Measurements from ENCODE around the gene ZNF512. TPM values are rescaled to one million over a fixed set of nuclear protein-coding genes. Genes with fewer than 3 reads are reported as not detected.
"Not testable (repeated sequence)": the region's sequence is repeated elsewhere in the genome, so short reads cannot be mapped to it uniquely, and the experiment has no call there.

Gene ZNF512
- total RNA-seq, 2 experiments from 2014 or later = 27.4 to 30.0 TPM

DNA sequence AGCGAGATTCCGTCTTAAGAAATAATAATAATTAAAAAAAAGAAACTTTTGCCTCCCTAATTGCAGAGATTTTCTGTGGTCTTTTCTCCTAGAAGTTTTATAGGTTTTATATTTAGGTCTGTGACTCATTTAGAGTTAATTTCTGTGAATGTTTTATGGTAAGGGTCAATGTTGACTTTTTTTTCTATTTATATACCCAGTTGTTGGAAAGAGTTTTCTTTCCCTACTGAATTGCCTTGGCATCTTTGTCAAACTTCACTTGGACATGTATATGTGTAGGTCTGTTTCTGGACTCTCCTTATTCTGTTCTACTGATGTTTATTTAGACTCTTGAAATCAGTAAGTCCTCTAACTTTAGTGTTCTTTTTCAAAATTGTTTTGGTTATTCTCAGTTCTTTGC is 5.5 kb downstream of the ZNF512 start:
- ChIA-PET POLR2A (no interaction called here), CTCF (no interaction called here)
- peaks cover 65% of the 10 kb centered on the region for H3K4me1 Mint-ChIP-seq (ENCODE audit: low read depth)
- DNase-seq = no peak
- peaks cover 37% of the 10 kb centered on the region for H3K36me3 Mint-ChIP-seq
- intact Hi-C loops (cut with micrococcal nuclease) = loop anchor here (10.0 kb wide), 1 partner anchor 76 kb away; the partner anchor contains the start of genes SLC4A1AP and SUPT7L
- no peaks in the 10 kb centered on the region for H3K27me3 Mint-ChIP-seq
- H3K9me3 Mint-ChIP-seq = peaks cover 23% of the 10 kb centered on the region
- H3K27ac Mint-ChIP-seq = peak overlapping the region; percentile 33
- H3K4me3 Mint-ChIP-seq = no peak overlapping the region

DNA sequence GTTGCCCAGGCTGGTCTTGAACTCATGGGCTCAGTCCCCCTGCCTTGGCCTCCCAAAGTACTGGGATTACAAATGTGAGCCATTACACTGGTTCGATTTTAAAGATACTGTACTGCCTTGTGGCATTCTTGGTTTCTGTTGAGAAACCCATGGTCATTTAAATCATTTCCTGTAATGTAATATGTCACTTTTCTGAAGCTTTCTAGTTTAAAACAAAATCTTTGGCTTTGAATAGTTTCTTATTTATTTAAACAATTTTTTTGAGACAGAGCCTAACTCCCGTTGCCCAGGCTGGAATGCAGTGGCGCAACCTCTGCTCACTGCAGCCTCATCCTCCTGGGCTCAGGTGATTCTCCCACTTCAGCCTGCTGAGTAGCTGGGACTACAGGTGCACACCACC is 8.9 kb downstream of the ZNF512 start:
- H3K36me3 Mint-ChIP-seq = peaks cover 56% of the 10 kb centered on the region
- H3K27me3 Mint-ChIP-seq = no peaks in the 10 kb centered on the region
- ChIA-PET CTCF (interaction anchor here (1.4 kb wide), 1 partner anchor 92 kb away, joined by 3 read pairs; no protein-coding TSS in a partner anchor), POLR2A (no interaction called here)
- intact Hi-C loops (cut with micrococcal nuclease) = no loop called here
- no peak overlapping the region for H3K4me3 Mint-ChIP-seq
- peak; percentile 29 for DNase-seq
- no peak overlapping the region for H3K27ac Mint-ChIP-seq
- H3K9me3 Mint-ChIP-seq = peaks cover 43% of the 10 kb centered on the region
- H3K4me1 Mint-ChIP-seq (ENCODE audit: low read depth) = peaks cover 49% of the 10 kb centered on the region

DNA sequence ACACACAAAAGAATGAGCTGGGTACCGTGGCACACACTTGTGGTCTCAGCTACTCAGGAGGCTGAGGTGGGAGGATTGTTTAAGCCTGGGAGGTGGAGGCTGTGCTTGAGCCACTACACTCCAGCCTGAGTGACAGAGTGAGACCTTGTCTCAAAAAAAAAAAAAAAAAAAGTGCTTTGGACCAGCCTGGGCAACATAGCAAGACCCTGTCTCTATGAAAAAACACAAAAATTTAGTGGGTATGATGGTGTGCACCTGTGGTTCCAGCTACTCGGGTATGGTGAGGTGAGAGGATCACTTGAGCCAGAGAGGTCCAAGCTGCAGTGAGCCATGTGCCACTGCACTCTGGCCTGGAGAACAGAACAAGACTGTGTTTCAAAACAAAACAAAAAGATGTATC is 10.4 kb downstream of the ZNF512 start:
- H3K4me3 Mint-ChIP-seq = no peak overlapping the region
- H3K36me3 Mint-ChIP-seq = peaks cover 52% of the 10 kb centered on the region
- DNase-seq = no peak
- H3K9me3 Mint-ChIP-seq = peaks cover 43% of the 10 kb centered on the region
- intact Hi-C loops (cut with micrococcal nuclease) = no loop called here
- H3K27me3 Mint-ChIP-seq = no peaks in the 10 kb centered on the region
- no peak overlapping the region for H3K27ac Mint-ChIP-seq
- H3K4me1 Mint-ChIP-seq (ENCODE audit: low read depth) = peaks cover 46% of the 10 kb centered on the region
- ChIA-PET CTCF (interaction anchor here (0.7 kb wide), 1 partner anchor 10 kb away, joined by 4 read pairs; no protein-coding TSS in a partner anchor), POLR2A (interaction anchor here (0.6 kb wide), 1 partner anchor 763 kb away, joined by 3 read pairs; no protein-coding TSS in a partner anchor)

DNA sequence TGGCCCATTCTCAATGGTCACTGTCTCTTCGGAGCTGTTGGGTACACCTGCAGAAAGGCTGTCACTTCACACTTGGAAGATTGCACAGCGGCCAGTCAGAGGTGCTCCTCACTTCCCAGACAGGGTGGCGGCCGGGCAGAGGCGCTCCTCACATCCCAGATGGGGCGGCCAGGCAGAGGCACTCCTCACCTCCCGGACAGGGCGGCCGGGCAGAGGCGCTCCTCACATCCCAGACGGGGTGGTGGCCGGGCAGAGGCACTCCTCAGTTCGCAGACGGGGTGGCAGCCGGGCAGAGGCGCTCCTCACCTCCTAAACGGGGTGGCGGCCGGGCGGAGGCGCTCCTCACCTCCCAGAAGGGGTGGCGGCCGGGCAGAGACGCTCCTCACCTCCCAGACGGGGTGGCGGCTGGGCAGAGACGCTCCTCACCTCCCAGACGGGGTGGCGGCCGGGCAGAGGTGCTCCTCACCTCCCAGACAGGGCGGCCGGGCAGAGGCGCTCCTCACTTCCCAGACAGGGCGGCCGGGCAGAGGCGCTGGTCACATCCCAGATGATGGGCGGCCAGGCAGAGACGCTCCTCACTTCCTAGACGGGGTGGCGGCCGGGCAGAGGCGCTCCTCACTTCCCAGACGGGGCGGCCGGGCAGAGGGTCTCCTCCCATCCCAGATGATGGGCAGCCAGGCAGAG is 11.3 kb downstream of the ZNF512 start:
- H3K27ac Mint-ChIP-seq; DNase-seq; POLR2A ChIA-PET; intact Hi-C loops (cut with micrococcal nuclease); CTCF ChIA-PET; H3K4me3 Mint-ChIP-seq; H3K27me3 Mint-ChIP-seq: not testable (repeated sequence)
- H3K9me3 Mint-ChIP-seq = peaks cover 43% of the 10 kb centered on the region
- peaks cover 50% of the 10 kb centered on the region for H3K4me1 Mint-ChIP-seq (ENCODE audit: low read depth)
- peaks cover 54% of the 10 kb centered on the region for H3K36me3 Mint-ChIP-seq

DNA sequence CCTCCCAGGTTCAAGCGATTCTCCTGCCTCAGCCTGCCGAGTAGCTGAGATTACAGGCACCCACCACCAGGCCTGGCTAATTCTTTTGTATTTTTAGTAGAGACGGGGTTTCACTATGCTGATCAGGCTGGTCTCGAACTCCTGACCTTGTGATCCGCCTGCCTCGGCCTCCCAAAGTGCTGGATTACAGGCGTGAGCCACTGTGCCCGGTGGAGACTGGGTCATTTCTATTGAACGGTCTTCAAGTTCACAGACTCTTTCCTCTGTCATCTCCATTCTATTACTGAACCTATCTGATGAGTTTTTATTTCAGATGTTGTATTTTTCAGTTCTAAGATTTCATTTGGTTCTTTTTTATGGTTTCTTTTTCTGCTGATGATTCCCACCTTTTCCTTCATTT is 12.6 kb downstream of the ZNF512 start:
- peaks cover 59% of the 10 kb centered on the region for H3K36me3 Mint-ChIP-seq
- POLR2A ChIA-PET; CTCF ChIA-PET; H3K27me3 Mint-ChIP-seq; DNase-seq; intact Hi-C loops (cut with micrococcal nuclease); H3K4me3 Mint-ChIP-seq; H3K27ac Mint-ChIP-seq: not testable (repeated sequence)
- H3K9me3 Mint-ChIP-seq = peaks cover 33% of the 10 kb centered on the region
- peaks cover 54% of the 10 kb centered on the region for H3K4me1 Mint-ChIP-seq (ENCODE audit: low read depth)

DNA sequence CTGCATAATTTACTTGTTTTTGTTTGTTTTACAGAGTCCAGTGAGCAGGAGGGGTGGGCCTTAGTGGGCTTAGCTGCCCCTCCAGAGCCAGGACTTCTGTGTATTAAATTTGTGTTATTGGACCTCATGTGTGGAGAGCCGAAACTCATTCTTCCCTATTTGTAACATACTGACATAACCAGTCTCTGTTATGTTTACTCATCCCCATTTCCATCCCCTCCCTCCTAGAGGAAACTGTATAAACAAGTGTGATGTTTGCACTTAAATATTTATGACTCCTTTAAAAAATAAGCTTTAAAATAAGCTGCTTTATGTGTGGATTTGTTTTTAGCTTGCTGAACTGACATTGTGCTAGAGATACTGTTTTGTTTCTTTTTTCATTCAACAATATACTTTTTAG is 13.8 kb downstream of the ZNF512 start:
- no peak overlapping the region for H3K27ac Mint-ChIP-seq

DNA sequence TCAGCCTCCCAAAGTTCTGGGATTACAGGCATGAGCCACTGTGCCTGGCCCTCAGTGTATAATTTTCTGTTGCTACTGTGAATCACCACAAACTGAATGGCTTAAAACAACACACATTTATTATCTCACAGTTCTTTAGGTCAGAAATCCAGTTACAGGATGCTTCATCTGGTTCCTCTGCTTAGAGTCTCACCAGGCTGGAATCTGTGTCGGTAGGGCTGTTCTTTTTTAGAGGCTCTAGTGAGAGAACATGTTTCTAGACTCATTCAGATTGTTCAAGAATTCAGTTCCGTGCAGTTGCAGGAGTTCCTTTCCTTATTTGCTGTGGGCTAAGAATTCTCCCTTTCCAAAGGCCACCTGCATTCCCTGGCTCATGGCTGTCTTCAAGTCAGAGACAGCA is 23.8 kb downstream of the ZNF512 start:
- intact Hi-C loops (cut with micrococcal nuclease) = no loop called here
- Mint-ChIP-seq H3K4me1 (ENCODE audit: low read depth) (peaks cover 4% of the 10 kb centered on the region), H3K9me3 (no peaks in the 10 kb centered on the region), H3K4me3 (no peak overlapping the region), H3K27me3 (no peaks in the 10 kb centered on the region), H3K27ac (no peak overlapping the region), H3K36me3 (peaks cover 39% of the 10 kb centered on the region)
- DNase-seq = no peak
- CTCF ChIA-PET = no interaction called here
- POLR2A ChIA-PET = no interaction called here

More for the DNA sequence above, 13.8 kb downstream of the ZNF512 start:
- no peak for DNase-seq
- Mint-ChIP-seq H3K36me3 (peaks cover 56% of the 10 kb centered on the region), H3K9me3 (peaks cover 27% of the 10 kb centered on the region), H3K4me1 (ENCODE audit: low read depth) (peaks cover 47% of the 10 kb centered on the region), H3K4me3 (no peak overlapping the region), H3K27me3 (no peaks in the 10 kb centered on the region)
- ChIA-PET POLR2A (no interaction called here), CTCF (interaction anchor here (1.0 kb wide), 1 partner anchor 135 kb away, joined by 3 read pairs; no protein-coding TSS in a partner anchor)
- intact Hi-C loops (cut with micrococcal nuclease) = no loop called here

DNA sequence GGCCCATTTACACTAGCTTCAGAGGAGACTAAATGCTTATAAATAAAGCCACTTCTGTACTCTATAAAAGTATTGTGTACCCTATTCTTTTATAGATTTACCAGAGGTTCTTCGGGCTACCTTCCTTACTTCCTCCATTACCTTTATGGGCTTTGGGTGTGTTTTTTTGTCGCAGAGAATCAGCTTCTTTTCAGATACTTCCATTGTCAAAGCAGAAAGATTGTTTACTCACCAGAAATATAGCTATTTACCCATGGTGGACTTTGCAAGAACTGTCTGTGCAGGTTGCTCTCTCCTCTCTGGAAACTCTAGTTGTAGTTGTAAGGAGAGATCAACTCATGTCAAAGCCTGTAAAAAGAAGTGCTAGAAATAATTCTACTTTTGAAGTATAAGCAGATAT is 31.1 kb downstream of the ZNF512 start:
- CTCF ChIA-PET = no interaction called here
- intact Hi-C loops (cut with micrococcal nuclease) = no loop called here

DNA sequence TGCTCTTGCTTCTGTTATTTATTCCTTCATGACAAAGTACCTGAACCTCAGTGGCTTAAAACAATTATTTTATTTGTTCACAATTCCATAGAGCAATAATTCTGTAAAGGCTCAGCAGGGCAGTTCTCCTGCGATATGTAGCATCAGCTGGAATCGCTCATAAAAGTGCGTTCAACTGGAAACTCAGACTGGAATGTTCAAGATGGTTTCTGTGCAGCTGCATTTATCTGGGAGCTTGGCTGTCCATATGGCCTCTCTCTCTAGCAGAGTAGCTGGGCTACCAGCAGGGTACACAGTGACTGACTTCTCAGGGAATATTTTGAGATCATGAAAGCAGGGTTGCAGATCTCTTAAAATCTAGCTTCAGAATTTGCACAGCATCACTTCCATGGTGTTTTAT is 32.5 kb downstream of the ZNF512 start:
- no peaks in the 10 kb centered on the region for H3K9me3 Mint-ChIP-seq
- no peak overlapping the region for H3K27ac Mint-ChIP-seq
- intact Hi-C loops (cut with micrococcal nuclease) = no loop called here
- no peaks in the 10 kb centered on the region for H3K4me1 Mint-ChIP-seq (ENCODE audit: low read depth)
- ChIA-PET POLR2A (no interaction called here), CTCF (no interaction called here)
- peaks cover 36% of the 10 kb centered on the region for H3K36me3 Mint-ChIP-seq
- H3K27me3 Mint-ChIP-seq = no peaks in the 10 kb centered on the region
- DNase-seq = no peak
- H3K4me3 Mint-ChIP-seq = no peak overlapping the region

More for the DNA sequence above, 31.1 kb downstream of the ZNF512 start:
- Mint-ChIP-seq H3K27me3 (no peaks in the 10 kb centered on the region), H3K36me3 (peaks cover 32% of the 10 kb centered on the region), H3K4me3 (no peak overlapping the region), H3K9me3 (no peaks in the 10 kb centered on the region), H3K27ac (no peak overlapping the region), H3K4me1 (ENCODE audit: low read depth) (no peaks in the 10 kb centered on the region)
- POLR2A ChIA-PET = no interaction called here
- DNase-seq = no peak

DNA sequence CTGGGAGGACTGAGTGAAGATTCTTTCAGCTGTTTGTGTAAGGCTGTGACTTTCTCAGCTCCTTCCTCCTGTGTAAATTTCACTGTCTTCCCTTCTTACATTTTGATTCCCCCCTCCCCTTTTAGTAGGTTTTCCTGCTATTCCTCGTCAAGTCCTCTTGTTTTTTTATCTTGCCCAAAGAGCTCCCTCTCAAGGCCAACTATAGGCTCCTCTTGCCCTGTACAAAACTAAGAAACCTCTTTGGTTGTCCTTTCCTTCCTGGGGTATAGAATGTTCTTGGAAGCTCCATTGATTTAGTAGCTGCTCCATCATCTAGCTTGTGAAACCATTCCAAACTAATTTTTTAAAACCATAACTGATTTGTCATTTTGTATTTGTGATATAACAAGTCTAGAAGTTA is 38.7 kb downstream of the ZNF512 start:
- no peak for DNase-seq
- H3K27me3 Mint-ChIP-seq = no peaks in the 10 kb centered on the region
- CTCF ChIA-PET = interaction anchor here (1.1 kb wide), 1 partner anchor 342 kb away, joined by 3 read pairs; no protein-coding TSS in a partner anchor
- POLR2A ChIA-PET = no interaction called here
- peaks cover 39% of the 10 kb centered on the region for H3K36me3 Mint-ChIP-seq
- no peak overlapping the region for H3K27ac Mint-ChIP-seq
- peaks cover 3% of the 10 kb centered on the region for H3K4me1 Mint-ChIP-seq (ENCODE audit: low read depth)
- H3K9me3 Mint-ChIP-seq = no peaks in the 10 kb centered on the region
- intact Hi-C loops (cut with micrococcal nuclease) = no loop called here
- H3K4me3 Mint-ChIP-seq = no peak overlapping the region

DNA sequence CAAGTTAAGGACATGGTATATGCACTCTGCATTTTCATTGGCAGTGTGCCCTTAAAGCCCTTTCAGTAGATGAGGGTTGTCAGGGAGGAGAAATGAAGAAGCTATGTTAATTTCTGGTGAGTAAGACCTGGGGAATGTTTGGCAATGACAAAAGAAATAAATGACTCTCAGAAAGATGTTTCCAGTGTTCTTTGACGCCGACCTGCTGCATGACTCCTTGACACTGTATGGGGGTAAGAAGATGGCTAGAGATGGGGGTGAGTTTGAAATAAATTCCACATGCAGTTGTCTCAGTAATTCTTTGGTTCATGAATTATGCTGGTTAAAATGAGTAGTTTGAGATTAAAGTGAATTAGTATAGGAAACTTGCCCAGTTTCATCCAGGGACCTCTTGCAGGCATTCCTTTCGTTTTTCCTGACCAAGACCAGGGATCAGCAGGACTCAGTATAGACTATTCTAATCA is 40.1 kb downstream of the ZNF512 start:
- intact Hi-C loops (cut with micrococcal nuclease) = no loop called here

DNA sequence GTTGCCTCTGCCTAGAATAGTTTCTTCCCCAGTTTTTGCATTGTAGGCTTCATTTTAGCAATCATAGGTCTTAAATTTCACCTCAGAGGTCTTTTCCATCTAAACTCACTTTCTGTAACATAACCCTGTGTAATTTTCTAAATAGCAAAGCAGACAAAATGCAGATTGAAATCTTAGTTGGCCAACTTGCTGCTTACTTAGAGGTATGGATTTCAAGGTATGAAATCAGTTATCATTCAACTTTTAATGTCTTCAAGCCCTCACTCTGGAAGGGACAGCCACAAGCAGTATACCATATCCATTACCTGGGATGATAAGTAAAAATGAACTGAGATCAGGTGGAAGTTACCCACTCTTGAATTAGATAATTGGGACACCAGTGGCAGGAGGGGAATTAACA is 42.1 kb downstream of the ZNF512 start:
- Mint-ChIP-seq H3K9me3 (no peaks in the 10 kb centered on the region), H3K36me3 (peaks cover 23% of the 10 kb centered on the region), H3K27me3 (no peaks in the 10 kb centered on the region), H3K27ac (no peak overlapping the region), H3K4me3 (no peak overlapping the region), H3K4me1 (ENCODE audit: low read depth) (peaks cover 23% of the 10 kb centered on the region)
- ChIA-PET POLR2A (no interaction called here), CTCF (interaction anchor here (1.2 kb wide), 1 partner anchor 58 kb away, joined by 6 read pairs; no protein-coding TSS in a partner anchor)
- intact Hi-C loops (cut with micrococcal nuclease) = no loop called here
- DNase-seq = no peak

More for the DNA sequence above, 40.1 kb downstream of the ZNF512 start:
- no peak for DNase-seq
- Mint-ChIP-seq H3K9me3 (no peaks in the 10 kb centered on the region), H3K4me3 (no peak overlapping the region), H3K36me3 (peaks cover 30% of the 10 kb centered on the region), H3K27me3 (no peaks in the 10 kb centered on the region), H3K4me1 (ENCODE audit: low read depth) (peaks cover 13% of the 10 kb centered on the region), H3K27ac (no peak overlapping the region)
- ChIA-PET POLR2A (no interaction called here), CTCF (interaction anchor here (0.6 kb wide), 2 partner anchors 147 to 231 kb away, joined by 3 read pairs; no protein-coding TSS in a partner anchor)

DNA sequence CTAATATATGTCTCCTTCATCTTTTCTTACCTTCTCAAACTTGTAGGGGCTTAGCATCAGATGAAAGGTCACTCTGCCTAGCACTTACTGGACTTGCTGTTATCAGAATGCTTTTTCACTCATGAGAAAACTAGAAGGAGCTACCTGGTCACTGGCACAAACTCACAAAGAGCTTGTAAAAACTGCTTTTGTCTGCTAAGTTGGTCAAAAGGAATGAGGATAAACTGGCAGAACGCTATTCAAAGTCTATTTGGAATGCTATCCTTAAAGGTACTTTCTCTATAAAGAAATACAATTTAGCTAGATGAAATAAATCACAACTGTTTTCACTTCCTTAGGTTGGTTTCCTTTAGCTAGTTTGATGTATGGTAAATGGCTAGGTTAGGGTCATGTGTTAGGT is 43.5 kb downstream of the ZNF512 start:
- H3K9me3 Mint-ChIP-seq; H3K4me3 Mint-ChIP-seq; intact Hi-C loops (cut with micrococcal nuclease); H3K27me3 Mint-ChIP-seq; H3K27ac Mint-ChIP-seq; DNase-seq; CTCF ChIA-PET: not testable (repeated sequence)
- POLR2A ChIA-PET = interaction anchor here (4.1 kb wide), 1 partner anchor 12 kb away, joined by 38 read pairs; no protein-coding TSS in a partner anchor
- Mint-ChIP-seq H3K36me3 (peaks cover 23% of the 10 kb centered on the region), H3K4me1 (ENCODE audit: low read depth) (peaks cover 32% of the 10 kb centered on the region)
